ENCODE results near the gene LTBP1. TPM values are rescaled to one million over a fixed set of nuclear protein-coding genes. Genes with fewer than 3 reads are reported as not detected.

Gene LTBP1
- total RNA-seq, 1 donor from 2014 or later, result 3.9 TPM

DNA sequence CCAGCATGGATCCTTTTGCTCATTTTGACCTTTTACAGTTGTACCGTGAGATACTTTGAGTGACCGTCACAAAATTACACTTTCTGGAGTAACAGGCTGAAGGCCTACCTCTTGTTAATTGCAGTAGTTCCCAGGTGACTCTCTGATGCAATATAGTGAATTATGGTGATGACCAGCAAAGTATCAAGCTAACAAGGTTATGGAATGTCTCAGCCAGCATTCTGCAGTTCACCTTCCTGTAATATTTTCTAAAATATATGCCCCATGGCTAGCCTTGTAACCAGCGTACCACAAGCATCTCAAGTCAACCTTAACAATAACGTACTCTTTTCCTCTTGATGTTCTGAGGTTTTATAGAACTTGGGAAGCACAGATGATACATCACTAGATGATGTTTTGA is 234.7 kb downstream of the LTBP1 start:
- DNase-seq, result no peak
- H3K36me3 Mint-ChIP-seq (ENCODE audit: unreplicated experiment), result no peaks in the 10 kb centered on the region
- no peak overlapping the region for H3K4me3 Mint-ChIP-seq (ENCODE audit: unreplicated experiment)
- H3K9me3 Mint-ChIP-seq (ENCODE audit: unreplicated experiment), result no peaks in the 10 kb centered on the region
- H3K4me1 Mint-ChIP-seq (ENCODE audit: low read depth, unreplicated experiment), result no peaks in the 10 kb centered on the region
- no peak overlapping the region for H3K27ac Mint-ChIP-seq (ENCODE audit: unreplicated experiment)
- TF ChIP-seq, protein P1, sequence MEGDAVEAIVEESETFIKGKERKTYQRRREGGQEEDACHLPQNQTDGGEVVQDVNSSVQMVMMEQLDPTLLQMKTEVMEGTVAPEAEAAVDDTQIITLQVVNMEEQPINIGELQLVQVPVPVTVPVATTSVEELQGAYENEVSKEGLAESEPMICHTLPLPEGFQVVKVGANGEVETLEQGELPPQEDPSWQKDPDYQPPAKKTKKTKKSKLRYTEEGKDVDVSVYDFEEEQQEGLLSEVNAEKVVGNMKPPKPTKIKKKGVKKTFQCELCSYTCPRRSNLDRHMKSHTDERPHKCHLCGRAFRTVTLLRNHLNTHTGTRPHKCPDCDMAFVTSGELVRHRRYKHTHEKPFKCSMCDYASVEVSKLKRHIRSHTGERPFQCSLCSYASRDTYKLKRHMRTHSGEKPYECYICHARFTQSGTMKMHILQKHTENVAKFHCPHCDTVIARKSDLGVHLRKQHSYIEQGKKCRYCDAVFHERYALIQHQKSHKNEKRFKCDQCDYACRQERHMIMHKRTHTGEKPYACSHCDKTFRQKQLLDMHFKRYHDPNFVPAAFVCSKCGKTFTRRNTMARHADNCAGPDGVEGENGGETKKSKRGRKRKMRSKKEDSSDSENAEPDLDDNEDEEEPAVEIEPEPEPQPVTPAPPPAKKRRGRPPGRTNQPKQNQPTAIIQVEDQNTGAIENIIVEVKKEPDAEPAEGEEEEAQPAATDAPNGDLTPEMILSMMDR (IDR thresholded peaks at IDR 0.05; ENCODE audit: partially characterized antibody, unreplicated experiment), result no peak
- H3K27me3 Mint-ChIP-seq (ENCODE audit: unreplicated experiment), result no peaks in the 10 kb centered on the region

- Mint-ChIP-seq H3K36me3 (ENCODE audit: unreplicated experiment) (no peaks in the 10 kb centered on the region), H3K4me1 (ENCODE audit: low read depth, unreplicated experiment) (no peaks in the 10 kb centered on the region), H3K4me3 (ENCODE audit: unreplicated experiment) (no peak overlapping the region), H3K27ac (ENCODE audit: unreplicated experiment) (no peak overlapping the region), H3K9me3 (ENCODE audit: unreplicated experiment) (no peaks in the 10 kb centered on the region), H3K27me3 (ENCODE audit: unreplicated experiment) (no peaks in the 10 kb centered on the region)
- no peak for DNase-seq
- TF ChIP-seq, protein P1 (IDR thresholded peaks at IDR 0.05; ENCODE audit: partially characterized antibody, unreplicated experiment), result no peak
Observed at GRCh38 chr2:33184041-33184440, 237.3 kb downstream of the LTBP1 start.

DNA sequence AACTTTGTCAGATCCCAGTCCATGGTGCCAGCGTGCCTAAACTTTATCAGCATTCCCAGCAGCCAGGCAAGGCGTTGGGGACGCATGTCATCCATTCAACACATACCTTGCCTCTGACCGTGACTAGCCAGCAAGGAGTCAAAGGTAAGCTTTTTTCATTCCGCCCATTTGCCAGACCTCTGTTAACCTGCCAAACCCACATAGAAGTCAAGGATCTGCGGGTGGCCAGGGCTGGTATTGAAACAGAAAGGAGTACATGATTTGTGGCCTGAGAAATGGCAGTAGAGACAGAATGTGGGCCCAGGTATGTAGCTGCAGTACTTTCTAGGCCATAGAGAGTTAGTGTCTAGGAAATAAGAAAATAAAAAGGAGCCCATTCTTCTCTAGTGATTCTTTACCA is 240.2 kb downstream of the LTBP1 start:
- TF ChIP-seq, protein P1 (IDR thresholded peaks at IDR 0.05; ENCODE audit: partially characterized antibody, unreplicated experiment), result no peak
- DNase-seq, result no peak
- Mint-ChIP-seq H3K9me3 (ENCODE audit: unreplicated experiment) (no peaks in the 10 kb centered on the region), H3K4me3 (ENCODE audit: unreplicated experiment) (no peak overlapping the region), H3K36me3 (ENCODE audit: unreplicated experiment) (no peaks in the 10 kb centered on the region), H3K27me3 (ENCODE audit: unreplicated experiment) (no peaks in the 10 kb centered on the region), H3K27ac (ENCODE audit: unreplicated experiment) (no peak overlapping the region), H3K4me1 (ENCODE audit: low read depth, unreplicated experiment) (peaks cover 2% of the 10 kb centered on the region)

DNA sequence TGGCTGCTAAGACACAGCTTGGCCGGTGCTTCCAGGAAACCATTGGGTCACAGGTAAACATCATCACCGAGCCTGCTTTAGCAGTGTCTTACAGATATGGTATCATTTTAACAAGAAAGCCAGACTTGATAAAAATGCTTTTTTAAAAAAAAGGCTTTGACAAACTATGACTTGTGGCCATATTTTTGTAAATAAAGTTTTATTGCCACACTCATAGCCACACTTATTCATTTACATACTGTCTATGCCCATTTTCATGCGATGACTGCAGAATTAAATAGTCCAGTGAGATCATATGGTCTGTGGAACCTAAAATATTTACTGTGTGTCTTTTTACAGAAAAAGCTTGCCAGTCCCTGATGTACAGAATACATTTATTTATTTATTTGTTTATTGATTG is 242.0 kb downstream of the LTBP1 start:
- Mint-ChIP-seq H3K36me3 (ENCODE audit: unreplicated experiment) (no peaks in the 10 kb centered on the region), H3K9me3 (ENCODE audit: unreplicated experiment) (no peaks in the 10 kb centered on the region), H3K27ac (ENCODE audit: unreplicated experiment) (no peak overlapping the region), H3K27me3 (ENCODE audit: unreplicated experiment) (no peaks in the 10 kb centered on the region), H3K4me1 (ENCODE audit: low read depth, unreplicated experiment) (peaks cover 2% of the 10 kb centered on the region), H3K4me3 (ENCODE audit: unreplicated experiment) (no peak overlapping the region)
- no peak for DNase-seq
- TF ChIP-seq, protein P1 (IDR thresholded peaks at IDR 0.05; ENCODE audit: partially characterized antibody, unreplicated experiment), result no peak

DNA sequence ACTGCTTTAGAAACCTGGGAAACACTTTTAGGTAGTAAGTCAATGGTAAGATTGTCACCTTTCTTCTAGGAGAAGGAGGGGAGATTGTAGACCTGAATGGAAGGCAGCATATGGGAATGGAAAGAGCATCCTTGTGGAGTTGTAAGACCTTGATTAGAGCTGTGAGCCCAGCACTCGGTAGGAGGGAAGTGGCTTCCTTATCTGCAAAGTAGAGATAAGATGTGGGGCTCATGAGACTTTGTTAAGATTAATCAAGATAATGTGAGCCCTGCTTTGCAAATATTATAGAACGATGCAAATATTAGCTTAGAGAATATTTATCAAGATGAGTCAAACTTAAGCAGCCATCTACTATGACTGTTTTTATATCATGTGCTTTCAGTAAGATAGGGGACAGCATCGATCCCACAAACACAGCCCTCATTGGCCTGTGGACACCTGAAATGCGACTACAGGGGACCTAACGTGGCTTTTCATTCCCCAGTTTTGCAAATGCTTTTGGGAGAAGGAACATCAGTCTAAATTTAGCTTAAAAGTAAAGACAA is 243.7 kb downstream of the LTBP1 start:
- Mint-ChIP-seq H3K27me3 (ENCODE audit: unreplicated experiment) (no peaks in the 10 kb centered on the region), H3K4me1 (ENCODE audit: low read depth, unreplicated experiment) (peaks cover 2% of the 10 kb centered on the region)

More for the DNA sequence above, 243.7 kb downstream of the LTBP1 start:
- Mint-ChIP-seq H3K9me3 (ENCODE audit: unreplicated experiment) (no peaks in the 10 kb centered on the region), H3K4me3 (ENCODE audit: unreplicated experiment) (no peak overlapping the region), H3K36me3 (ENCODE audit: unreplicated experiment) (no peaks in the 10 kb centered on the region), H3K27ac (ENCODE audit: unreplicated experiment) (no peak overlapping the region)
- no peak for DNase-seq
- TF ChIP-seq, protein P1 (IDR thresholded peaks at IDR 0.05; ENCODE audit: partially characterized antibody, unreplicated experiment), result no peak

Measured in glutamatergic neuron (in vitro differentiated cells).